Hematopoietic multipotent progenitor cell treated with erythropoietin and hydrocortisone succinate and interleukin-3 and kit ligand, for 17 days (in vitro differentiated cells): ENCODE results near the gene PYDC2.
"Not testable (repeated sequence)": the region's sequence is repeated elsewhere in the genome, so short reads cannot be mapped to it uniquely, and the experiment has no call there.

Experiments
- DNase-seq: peaks from one replicate; pipeline ENCODE4 v3.0.0-alpha.2; 2015; ENCODE audit warnings: low spot score

The PYDC2 gene

GRCh38 chr3:191470545-191470944 is 9.6 kb downstream of the PYDC2 start:
- DNase-seq: no peak

GRCh38 chr3:191473661-191474198 is 12.8 kb downstream of the PYDC2 start:
- DNase-seq: no peak

GRCh38 chr3:191476066-191476772 is 15.3 kb downstream of the PYDC2 start:
- no peak for DNase-seq

GRCh38 chr3:191483994-191484393 is 23.0 kb downstream of the PYDC2 start:
- not testable (repeated sequence) for DNase-seq

GRCh38 chr3:191484461-191484860 is 23.5 kb downstream of the PYDC2 start:
- no peak for DNase-seq

GRCh38 chr3:191492601-191493000 is 31.6 kb downstream of the PYDC2 start:
- no peak for DNase-seq

- DNase-seq: no peak
These were observed 32.4 kb downstream of the PYDC2 start for GRCh38 chr3:191493336-191493735.

- DNase-seq: no peak
These were observed 38.5 kb downstream of the PYDC2 start for GRCh38 chr3:191499307-191500080.

GRCh38 chr3:191500892-191501291 is 39.9 kb downstream of the PYDC2 start:
- no peak for DNase-seq

- DNase-seq: no peak
These were observed 41.6 kb downstream of the PYDC2 start for GRCh38 chr3:191502583-191502982.

- no peak for DNase-seq
These were observed 48.1 kb downstream of the PYDC2 start for GRCh38 chr3:191509078-191509477.
